ENCODE data around the gene AP4S1. TPM values are rescaled to one million over a fixed set of nuclear protein-coding genes. Genes with fewer than 3 reads are reported as not detected.
A peak's percentile ranks its signal among the peaks of the same experiment; 100 is the strongest.
"Not testable (repeated sequence)": the region's sequence is repeated elsewhere in the genome, so short reads cannot be mapped to it uniquely, and the experiment has no call there.

Gene AP4S1
- polyA plus RNA-seq, 3 donors, result 16.1 to 17.8 (median 16.8) TPM

DNA sequence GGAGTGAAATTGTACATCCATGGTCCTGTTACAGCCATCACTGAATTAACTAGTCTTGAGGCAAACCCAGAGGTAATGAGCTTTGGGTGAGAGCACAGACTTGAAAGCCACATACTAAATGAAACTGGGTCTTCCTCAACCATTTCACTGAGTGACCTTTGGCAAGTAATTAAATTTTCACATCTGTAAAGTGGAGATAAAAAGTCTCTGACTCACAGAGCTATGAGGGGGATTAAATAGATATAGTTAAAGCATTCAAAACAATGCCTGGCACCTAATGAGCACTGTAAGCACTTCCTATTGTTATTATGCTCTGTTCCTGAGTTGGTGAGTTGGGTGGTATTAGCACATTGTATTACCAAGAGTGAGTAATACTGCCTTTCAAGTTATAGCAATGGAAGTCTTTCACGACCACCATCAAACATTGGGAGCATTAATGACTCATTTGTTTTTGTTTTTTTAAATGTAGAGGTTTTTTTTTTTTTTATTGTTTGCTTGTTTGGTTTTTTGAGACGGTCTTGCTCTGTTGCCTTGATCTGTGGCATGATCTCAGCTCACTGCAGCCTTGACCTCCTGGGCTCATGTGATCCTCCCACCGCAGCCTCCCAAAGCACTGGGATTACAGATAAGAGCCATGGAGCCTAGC, 13.2 kb downstream of the AP4S1 start:
- DNase-seq, result no peak

DNA sequence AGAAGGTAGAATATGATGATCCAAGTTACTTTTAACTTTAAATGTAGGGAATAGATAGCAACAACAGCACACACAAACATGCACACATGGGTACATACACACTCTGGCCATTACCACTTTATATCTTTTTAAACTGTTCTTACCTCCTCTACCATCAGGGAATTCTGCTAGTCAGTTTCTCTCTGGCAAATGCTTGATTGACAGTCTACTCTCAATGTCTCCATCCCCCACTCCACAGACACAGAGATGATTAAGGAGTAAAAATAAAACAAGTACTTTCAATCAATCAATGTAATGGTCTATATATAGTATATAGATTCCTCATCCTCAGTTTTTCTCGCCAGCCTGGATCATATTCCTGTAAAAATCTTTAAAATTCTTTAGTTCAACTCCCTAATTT, 16.9 kb downstream of the AP4S1 start:
- DNase-seq, result no peak

DNA sequence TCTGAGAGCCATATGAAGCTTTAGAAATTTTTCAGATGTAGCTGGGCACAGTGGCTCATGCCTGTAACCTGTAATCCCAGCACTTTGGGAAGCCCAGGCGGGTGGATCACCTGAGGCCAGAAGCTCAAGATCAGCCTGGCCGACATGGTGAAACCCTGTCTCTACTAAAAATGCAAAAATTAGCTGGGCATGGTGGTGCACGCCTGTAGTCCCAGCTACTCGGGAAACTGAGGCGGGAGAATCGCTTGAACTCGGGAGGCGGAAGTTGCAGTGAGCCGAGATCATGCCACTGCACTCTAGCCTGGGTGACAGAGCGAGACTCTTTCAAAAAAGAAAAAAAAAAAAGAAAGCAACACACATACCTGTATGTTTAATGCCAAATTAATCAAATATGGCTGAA, 17.4 kb downstream of the AP4S1 start:
- not testable (repeated sequence) for DNase-seq

DNA sequence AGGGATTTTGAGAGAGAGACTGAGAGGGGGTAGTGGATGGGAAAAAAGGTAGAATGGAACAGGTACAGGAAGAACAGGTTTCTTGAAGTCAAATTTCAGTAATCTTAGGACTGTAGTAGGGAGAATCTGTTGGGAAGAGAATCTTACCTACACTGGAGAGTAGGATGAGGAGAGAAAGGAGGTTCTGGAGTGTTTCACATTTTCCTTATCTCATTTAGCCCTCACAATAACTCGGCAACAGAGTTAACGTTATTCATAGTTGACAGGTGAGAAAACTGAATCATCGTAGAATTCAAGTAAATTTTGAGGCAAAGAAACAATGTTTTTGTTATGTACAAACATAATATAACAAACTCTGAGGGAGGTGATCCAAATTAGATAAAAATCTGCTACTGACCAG, 17.9 kb downstream of the AP4S1 start:
- DNase-seq, result no peak

DNA sequence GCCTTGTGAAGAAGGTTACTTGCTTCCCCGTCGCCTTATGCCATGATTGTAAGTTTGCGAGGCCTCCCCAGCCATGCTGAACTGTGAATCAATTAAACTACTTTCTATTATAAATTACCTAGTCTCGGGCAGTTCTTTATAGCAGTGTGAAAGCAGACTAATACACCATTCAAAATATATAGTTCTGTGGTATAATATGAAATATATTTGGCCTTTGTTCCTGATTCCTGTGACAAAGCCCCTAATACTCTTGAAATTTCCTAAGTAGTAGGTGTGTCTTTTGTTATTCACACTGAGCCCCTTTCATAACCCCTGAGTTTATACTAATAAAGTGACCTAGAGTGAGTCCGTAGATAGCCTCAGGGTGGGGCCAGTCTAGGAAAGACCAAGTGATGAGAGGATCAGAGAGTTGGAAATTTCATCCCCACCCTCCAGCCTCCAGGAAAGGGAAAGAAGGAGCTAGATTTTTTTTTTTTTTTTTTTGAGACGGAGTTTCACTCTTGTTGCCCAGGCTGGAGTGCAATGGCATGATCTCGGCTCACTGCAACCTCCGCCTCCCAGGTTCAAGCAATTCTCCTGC, 20.1 kb downstream of the AP4S1 start:
- DNase-seq, result no peak

DNA sequence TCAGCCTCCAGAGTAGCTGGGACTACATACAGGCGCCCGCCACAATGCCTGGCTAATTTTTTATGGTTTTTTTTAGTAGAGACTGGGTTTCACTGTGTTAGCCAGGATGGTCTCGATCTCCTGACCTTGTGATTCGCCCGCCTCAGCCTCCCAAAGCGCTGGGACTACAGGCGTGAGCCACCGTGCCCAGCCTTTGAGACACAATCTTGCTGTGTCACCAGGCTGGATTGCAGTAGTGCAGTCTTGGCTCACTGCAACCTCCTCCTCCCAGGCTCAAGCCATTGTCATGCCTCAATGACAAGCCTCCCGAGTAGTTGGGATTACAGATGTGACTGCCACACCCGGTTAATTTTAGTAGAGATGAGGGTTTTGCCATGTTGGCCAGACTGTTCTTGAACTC, 22.1 kb downstream of the AP4S1 start:
- no peak for DNase-seq

DNA sequence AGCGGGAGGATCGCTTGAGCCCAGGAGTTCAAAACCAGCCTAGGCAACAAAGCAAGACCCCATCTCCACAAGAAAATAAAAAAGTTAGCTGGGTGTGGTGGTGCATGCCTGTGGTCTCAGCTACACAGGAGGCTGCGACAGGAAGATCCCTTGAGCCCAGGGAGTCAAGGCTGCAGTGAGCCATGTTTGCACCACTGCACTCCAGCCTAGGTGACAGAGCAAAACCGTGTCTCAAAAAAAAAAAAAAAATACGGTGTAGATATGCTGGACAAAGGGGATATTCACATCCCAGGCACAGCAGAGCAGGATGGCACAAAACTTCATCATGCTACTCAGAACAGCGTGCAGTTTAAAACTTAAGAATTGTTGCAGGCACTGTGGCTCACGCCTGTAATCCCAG, 25.6 kb downstream of the AP4S1 start:
- DNase-seq, result no peak

DNA sequence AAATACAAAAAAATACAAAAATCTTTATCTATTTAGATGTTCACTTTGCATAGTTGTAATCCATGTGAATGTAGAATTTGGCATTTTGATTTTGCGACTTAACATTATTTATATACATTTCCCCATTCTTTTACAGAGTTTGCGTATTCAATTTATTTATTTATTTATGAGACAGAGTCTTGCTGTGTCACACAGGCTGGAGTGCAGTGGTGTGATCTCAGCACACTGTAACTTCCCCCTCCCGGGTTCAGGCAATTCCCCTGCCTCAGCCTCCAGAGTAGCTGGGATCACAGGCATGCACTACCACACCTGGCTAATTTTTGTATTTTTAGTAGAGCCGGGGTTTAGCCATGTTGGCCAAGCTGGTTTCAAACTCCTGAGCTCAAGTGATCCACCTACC, 26.1 kb downstream of the AP4S1 start:
- DNase-seq, result no peak

DNA sequence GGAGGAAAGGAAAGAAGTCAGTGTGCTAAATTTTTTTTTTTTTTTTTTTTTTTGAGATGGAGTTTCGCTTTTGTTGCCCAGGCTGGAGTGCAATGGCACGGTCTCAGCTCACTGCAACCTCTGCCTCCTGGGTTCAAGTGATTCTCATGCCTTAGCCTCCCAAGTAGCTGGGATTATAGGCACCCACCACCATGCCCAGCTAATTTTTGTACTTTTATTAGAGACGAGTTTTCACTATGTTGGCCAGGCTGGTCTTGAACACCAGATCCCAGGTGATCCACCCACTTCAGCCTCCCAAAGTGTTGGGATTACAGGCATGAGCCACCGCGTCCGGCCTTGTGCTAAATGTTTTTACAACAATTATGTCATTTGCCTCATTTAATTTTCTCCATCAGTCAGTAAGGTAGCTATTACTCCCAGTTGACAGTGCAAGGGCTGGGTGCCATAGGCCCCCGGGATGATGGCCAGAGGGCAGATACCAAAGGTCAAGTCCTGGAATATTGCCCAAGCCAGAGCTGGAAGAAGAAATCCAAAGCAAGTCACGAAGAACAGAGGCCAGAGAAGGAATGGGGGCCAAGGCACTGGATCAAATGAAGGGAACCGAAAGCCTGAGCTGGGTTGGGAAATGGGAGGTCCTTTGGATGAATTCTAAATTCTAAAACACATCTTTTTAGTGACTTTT, 27.6 kb downstream of the AP4S1 start:
- DNase-seq, result not testable (repeated sequence)

DNA sequence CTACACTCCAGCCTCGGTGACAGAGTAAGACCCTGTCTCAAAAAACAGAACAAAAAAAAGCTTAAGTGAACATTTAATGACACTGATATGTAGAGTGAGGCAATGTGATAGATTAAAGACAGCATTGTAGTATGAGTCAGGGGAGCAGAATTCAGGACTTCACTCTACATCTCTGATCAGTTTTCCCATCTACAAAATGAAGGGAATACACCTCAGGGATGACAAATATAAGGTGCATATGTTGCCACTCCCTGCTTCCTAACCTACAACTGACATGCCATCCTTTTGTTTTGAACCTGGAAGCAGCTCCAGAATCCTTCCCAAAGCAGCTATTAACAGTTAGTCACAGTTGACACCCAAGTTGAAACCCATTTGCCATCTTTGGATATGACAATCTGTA, 31.6 kb downstream of the AP4S1 start:
- no peak for DNase-seq

DNA sequence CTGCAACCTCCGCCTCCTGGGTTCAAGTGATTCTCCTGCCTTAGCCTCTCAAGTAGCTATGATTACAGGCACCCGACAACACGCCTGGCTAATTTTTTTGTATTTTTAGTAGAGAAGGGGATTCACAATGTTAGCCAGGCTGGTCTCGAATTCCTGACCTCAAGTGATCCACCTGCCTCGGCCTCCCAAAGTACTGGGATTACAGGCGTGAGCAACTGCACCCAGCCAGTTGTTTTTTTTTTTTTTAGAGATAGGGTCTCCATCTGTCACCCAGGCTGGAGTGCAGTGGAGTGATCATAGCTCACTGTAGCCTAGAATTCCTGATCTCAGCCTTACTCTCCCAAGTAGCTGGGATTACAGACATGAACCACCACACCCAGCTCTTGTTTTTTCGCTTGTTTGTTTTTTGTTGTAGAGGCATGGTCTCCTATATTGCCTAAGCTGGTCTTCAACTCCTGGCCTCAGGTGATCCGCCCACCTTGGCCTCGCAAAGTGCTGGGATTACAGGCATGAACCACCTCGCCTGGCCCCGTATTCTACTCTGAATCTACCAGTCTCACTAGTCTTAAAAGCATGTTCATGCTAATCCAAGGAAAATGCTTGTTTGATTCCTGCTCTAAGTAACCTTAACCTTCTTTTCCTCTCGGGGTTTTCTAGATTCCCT, 32.4 kb downstream of the AP4S1 start:
- DNase-seq, result no peak

DNA sequence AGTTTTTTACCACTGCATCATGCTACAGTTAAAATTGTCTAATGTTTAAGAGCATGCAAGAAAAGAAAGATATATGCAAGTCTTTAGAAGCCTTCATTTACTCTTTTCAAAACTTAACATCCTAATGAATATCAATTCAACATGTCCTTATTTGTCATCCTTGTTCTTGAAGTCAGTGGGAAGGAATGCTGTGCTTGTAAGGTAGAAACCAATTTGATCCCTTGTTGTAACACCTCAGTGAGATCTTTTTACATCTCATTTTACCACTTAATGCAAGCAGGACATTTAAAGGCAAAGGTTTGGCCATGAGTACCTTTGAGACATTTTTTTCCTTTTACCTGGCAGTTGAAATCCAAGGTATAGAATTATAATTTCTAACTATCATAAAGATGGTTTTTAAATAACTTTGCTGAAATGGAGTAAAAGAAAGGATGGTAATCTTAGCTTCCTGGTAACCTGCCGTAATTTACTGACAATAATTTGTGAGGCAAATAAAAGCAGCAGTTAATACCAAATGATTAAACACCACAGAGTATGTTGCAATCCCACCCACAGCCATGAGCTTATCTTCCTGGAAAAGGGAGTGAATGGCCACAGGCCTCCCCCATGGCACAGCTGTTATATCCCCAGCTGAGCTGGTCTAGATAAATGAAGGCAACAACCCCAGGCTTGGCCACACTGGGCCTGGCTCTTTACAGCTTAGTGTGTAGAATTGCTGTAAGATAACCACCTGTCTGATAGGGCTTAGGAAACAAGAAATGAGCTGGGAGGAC, 33.9 kb downstream of the AP4S1 start:
- DNase-seq, result peak; percentile 17

DNA sequence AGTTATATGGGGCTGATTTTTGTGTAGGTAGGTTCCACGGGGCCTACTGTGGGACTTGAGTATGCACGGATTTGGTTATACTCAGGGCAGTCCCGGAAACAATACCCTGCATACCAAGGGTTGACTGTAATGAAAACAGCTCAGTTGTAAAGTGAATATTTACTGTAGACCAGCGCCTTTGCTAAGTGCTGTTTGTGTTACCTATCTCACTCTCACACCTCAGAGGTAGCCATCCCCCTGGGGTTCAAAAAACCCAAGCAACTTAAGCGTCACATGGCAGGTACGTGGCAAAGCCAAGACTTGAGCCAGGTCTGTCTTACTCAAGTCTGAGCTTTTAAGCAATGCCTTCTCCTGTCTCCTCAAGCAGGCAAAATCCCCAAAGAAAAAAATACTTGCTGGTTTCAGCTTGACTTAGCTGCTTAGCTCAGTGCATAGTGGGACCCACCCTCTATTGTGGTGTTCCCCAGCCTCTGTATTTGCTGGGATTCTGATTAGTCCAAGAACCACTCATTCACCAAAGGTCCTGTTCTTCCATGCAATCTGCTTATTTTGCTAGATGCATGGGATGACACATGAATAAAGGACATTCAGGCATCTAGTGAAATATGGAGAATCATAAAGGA, 34.9 kb downstream of the AP4S1 start:
- DNase-seq, result no peak

DNA sequence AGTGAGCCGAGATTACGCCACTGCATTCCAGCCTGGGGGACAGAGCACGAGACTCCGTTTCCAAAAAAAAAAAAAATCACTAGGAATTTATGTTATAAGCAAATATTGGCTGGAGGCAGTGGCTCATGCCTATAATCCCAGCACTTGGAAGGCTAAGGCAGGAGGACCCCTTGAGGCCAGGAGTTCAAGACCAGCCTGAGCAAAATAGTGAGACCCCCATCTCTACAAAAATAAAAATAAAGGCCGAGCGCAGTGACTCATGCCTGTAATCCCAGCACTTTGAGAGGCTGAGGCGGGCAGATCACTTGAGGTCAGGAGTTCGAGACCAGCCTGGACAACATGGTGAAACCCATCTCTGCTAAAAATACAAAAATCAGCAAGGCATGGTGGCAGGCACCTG, 37.5 kb downstream of the AP4S1 start:
- not testable (repeated sequence) for DNase-seq

DNA sequence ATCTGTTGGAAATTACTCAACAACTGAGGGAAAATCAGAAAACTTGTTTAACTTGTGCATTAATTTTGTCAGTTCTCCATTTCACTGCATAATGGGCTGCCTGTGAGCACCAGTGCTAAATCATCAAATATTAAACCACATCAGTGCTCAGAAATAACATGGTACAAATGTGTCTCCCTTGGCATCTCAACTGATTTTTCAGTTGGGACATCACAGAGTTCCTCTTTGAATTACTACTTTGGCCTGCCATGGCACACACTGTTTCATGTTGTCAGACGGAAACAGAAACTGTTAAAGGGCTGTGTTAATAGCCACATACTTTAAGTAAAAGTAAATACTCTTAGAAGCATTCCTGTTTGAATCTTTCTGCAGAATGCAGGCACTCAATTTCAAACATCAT, 42.8 kb downstream of the AP4S1 start:
- no peak for DNase-seq

DNA sequence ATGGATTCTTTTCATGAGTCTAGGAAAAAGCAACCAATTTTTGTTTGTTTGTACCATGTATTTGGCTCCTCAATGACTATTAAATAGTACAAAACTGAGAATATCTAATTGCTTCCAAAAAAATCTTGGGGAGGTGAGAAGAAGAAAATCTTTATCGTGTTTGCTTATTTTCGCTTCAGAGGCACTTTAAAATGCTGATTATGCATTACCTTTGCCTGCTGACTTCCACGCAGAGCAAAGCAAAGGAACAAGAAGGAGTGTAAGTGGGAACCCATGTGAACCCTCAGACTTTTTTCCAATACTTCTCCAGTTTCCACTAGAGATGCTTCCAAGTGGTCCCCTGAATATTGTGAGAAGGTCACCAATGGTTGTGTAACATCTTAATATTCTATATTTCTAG, 43.9 kb downstream of the AP4S1 start:
- DNase-seq, result no peak

DNA sequence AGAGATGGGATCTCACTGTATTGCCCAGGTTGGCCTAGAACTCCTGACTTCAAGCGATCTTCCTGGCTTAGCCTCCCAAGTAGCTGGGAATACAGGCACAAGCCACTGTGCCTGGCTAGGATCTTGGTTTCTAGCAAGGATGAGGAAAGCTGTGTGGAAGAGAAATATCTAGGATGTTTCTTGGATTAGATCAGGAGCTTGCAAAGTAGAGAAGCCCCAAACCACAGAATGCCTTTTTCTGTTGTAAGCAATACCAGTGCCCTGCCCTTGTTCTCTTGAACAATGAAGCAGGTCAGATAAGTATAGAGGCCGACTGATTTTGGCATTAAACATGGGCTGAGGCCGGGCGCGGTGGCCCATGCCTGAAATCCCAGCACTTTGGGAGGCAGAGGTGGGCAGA, 45.0 kb downstream of the AP4S1 start:
- no peak for DNase-seq

DNA sequence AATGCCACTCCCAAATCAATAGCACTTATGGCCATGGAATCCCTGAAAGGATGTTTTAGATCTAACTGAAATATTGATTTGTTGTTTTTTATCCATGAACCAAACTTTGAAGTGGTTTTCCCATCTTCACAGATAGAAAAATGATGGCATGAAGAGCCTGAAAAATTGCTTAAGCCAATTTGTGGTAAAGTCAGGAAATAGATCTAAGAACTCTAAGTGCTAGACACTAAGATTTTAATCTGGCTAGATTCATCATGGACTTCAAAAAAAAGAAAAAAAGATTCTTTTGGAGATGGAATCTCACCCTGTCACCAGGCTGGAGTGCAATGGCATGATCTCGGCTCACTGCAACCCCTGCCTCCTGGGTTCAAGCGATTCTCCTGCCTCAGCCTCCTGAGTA, 45.7 kb downstream of the AP4S1 start:
- DNase-seq, result no peak

DNA sequence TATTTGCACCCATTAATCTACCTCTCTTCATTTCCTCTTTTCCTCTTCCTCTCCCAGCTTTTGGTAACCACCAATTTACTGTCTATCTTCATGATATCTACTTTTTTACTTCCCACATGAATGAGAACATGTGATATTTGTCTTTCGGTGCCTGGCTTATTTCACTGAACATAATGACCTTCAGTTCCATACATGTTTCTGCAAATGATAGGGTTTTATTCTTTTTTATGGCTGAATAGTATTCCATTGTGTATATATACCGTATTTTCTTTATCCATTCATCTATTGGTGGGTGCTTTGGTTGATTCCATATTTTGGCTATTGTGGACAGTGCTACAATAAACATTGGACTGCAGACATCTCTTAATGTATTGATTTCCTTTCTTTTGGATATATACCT, 49.7 kb downstream of the AP4S1 start:
- DNase-seq, result no peak

DNA sequence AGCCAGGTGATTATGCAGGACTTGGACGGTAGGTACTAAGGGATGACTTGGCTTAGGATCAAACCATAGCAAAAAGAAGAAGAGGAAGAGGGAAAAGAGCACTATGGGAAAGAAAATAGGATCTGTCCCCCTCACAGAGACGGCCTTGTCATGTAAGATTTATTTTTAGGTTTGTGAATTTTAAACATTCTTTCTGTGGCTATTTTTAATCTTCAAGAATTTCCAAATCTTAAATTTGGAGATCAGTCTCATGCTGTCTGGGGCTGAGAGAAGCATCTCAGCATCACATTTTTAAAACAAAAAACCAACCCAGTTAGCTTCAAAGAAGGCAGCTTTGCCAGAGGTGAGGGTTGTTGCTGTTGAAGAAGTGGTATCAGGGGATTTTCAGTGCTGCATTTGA, 53.3 kb downstream of the AP4S1 start:
- DNase-seq, result no peak

DNA sequence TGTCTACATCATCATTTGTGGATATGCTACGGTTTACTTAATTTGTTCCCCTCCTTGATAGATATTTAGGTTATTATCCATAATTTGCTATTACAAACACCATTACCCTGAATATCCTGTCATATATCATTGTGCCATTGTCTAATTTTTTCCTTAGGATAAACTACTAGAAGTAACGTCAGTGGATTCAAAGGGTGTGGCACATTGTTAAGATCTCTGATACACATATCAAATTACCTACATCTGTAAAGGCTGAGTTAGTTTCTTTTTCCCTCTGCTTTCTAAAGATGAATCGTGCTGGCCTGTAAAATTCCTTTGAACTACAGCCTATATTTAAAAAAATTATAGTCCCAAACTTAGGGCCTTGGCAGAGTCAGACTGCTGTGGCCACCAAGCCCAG, 54.6 kb downstream of the AP4S1 start:
- DNase-seq, result no peak

DNA sequence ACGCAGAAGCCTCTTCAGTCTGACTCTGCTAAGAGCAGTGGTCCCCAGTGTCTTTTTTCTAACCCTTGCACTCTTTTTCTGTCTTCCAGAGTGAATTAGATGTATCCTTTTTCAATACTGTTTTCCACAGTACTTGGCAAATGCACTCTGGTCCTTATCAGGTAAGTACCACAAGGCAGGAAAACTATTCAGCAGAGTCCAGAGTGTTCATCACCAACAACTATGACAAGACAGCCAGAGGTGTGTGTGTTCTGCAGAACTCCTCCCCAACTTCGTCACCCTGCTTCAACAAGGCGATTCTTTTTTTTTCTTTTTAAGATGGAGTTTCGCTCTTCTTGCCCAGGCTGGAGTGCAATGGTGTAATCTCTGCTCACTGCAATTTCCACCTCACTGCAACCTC, 55.0 kb downstream of the AP4S1 start:
- DNase-seq, result no peak
